Nephron (organoid): Measurements from ENCODE around the gene NAA60.

Experiments
- H3K27ac Mint-ChIP-seq, 3 experiments: 2 replicates each; pipeline ENCODE4 v1.8.0; 2020; ENCODE audit warnings: mixed read lengths in 3 of 3, mild to moderate bottlenecking in 2 of 3, moderate library complexity in 1 of 3
- H3K27me3 Mint-ChIP-seq: 2 replicates; pipeline ENCODE4 v1.8.0; 2021; ENCODE audit warnings: low read depth, mild to moderate bottlenecking, moderate library complexity, mixed read lengths
- H3K36me3 Mint-ChIP-seq: 2 replicates; pipeline ENCODE4 v1.8.0; 2020; ENCODE audit warnings: low read depth, mixed read lengths
- H3K4me1 Mint-ChIP-seq: 2 replicates; pipeline ENCODE4 v1.8.0; 2020; ENCODE audit warnings: mixed read lengths
- H3K4me3 Mint-ChIP-seq, 3 experiments: 2 replicates each; pipeline ENCODE4 v1.8.0; 2020; ENCODE audit warnings: mild to moderate bottlenecking in 3 of 3, mixed read lengths in 3 of 3, moderate library complexity in 2 of 3
- H3K9me3 Mint-ChIP-seq: 2 replicates; pipeline ENCODE4 v1.8.0; 2020; ENCODE audit warnings: mixed read lengths
- TF ChIP-seq, protein P1 (sequence below), 3 experiments: fragments of 200-600 bp; sonication (generic); IDR thresholded peaks; one replicate each; pipeline ENCODE4 v1.5.0; 2021; ENCODE audit warnings: antibody characterized with exemption in 3 of 3; ENCODE audit not compliant: unreplicated experiment in 3 of 3

NAA60 gene

DNA sequence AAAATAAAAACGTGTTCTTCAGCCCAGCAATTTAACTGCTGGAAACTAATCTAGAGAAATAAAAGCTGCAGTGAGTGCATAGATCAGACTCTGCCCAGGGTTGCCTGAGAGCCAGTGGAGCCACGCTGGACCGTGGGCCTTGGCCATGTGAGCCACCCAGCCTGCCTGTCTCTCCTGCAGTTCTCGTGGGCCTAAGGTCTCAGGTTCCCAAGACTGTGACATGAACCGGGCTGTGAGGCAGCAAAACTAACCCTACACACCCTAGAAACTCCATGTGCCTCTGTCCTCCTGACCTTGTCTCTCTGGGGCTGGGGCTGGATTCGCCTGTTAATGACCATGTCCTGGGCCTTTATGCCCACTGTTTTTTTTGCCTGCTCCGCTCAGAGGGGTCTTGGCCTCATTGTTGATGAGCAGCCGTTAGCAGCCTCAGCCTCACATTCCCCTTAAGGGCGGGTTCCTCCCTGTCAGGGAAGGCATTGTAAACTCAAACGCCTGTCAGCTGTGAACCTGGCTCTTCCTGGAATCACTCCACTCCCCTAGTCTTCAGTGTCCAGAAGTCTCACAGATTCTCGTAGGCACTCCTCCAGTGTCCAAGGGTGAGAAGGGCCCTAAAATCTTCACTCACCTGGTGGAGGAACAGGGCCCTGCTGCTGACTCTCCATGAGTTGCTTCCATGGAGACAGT is 34.9 kb downstream of the NAA60 start:
- H3K27me3 Mint-ChIP-seq: no peaks in the 10 kb centered on the region
- no peaks in the 10 kb centered on the region for H3K4me1 Mint-ChIP-seq
- H3K4me3 Mint-ChIP-seq: no peak overlapping the region
- H3K9me3 Mint-ChIP-seq: no peaks in the 10 kb centered on the region
- peaks cover 43% of the 10 kb centered on the region for H3K36me3 Mint-ChIP-seq
- TF ChIP-seq, protein P1, sequence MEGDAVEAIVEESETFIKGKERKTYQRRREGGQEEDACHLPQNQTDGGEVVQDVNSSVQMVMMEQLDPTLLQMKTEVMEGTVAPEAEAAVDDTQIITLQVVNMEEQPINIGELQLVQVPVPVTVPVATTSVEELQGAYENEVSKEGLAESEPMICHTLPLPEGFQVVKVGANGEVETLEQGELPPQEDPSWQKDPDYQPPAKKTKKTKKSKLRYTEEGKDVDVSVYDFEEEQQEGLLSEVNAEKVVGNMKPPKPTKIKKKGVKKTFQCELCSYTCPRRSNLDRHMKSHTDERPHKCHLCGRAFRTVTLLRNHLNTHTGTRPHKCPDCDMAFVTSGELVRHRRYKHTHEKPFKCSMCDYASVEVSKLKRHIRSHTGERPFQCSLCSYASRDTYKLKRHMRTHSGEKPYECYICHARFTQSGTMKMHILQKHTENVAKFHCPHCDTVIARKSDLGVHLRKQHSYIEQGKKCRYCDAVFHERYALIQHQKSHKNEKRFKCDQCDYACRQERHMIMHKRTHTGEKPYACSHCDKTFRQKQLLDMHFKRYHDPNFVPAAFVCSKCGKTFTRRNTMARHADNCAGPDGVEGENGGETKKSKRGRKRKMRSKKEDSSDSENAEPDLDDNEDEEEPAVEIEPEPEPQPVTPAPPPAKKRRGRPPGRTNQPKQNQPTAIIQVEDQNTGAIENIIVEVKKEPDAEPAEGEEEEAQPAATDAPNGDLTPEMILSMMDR (IDR thresholded peaks at IDR 0.05; ENCODE audit: unreplicated experiment in 3 of 3): no peak
- peak overlapping the region in 2 of 3 experiments; percentile 70 to 76 for H3K27ac Mint-ChIP-seq

DNA sequence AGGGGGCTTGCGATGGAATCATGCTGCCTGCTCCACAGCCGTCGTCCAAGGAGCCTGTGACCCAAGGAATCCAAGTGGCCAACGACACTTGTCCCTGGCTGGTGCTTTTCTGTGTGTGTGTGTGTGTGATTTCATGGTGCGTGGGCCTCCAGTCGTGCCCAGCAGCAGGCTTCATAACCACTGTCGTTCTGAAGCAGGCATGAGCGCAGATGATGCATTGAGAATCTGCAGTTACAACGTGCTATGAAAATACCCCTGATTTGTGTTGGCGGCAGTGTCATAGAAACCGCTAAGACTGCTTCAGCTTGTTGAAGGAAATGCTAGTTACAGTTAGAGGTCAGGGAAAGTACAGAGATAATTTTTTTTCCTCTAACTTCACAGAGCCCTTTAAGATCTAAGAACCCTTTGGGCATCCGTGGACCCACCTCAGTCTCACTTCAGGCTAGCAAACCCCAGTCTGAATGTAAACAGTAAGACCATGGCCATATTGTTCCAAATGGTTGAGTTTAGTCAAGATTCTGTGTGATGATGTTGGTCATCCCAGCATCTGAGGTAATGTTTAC is 36.3 kb downstream of the NAA60 start:
- H3K4me1 Mint-ChIP-seq: no peaks in the 10 kb centered on the region
- H3K27ac Mint-ChIP-seq: no peak overlapping the region
- H3K9me3 Mint-ChIP-seq: no peaks in the 10 kb centered on the region
- peaks cover 51% of the 10 kb centered on the region for H3K36me3 Mint-ChIP-seq
- no peaks in the 10 kb centered on the region for H3K27me3 Mint-ChIP-seq
- no peak overlapping the region for H3K4me3 Mint-ChIP-seq
- TF ChIP-seq, protein P1 (IDR thresholded peaks at IDR 0.05; ENCODE audit: unreplicated experiment in 3 of 3): no peak

DNA sequence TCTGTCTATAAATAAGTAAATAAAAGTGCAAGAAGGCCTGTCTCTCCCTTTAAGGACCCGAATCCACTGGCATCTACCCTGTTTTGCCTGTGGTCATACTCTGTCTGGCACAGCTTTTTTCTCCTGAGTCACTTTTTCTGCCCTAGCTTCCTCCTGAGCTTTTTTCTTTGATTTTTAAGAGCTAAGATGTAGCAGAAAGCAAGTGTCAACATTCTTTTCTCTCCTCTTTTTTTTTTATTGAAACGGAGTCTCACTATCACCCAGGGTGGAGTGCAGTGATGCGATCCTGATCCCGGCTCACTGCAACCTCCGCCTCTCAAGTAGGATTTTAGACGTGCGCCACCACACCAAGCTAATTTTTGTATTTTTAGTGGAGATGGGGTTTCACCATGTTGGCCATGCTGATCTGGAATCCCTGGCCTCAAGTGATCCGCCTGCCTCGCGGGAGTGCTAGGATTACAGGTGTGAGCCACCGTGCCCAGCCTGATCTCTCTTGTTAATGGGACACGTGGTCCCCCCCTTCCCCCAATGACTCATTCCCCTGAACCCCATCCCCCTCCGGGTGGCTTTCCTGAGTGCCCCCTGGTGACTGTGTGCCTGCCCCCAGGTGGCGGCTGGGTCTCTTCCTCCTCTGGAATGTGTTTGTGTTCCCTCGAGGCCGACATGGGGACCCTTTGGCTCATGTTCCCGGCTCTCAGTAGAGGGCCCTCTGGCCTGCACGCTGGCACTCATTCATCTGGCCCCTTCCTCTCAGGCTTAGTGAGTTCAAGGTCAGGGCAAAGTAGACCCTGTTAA is 37.6 kb downstream of the NAA60 start:
- Mint-ChIP-seq H3K27me3 (no peaks in the 10 kb centered on the region), H3K4me3 (no peak overlapping the region), H3K4me1 (no peaks in the 10 kb centered on the region), H3K9me3 (no peaks in the 10 kb centered on the region), H3K36me3 (peaks cover 51% of the 10 kb centered on the region), H3K27ac (no peak overlapping the region)
- TF ChIP-seq, protein P1 (IDR thresholded peaks at IDR 0.05; ENCODE audit: unreplicated experiment in 3 of 3): no peak

DNA sequence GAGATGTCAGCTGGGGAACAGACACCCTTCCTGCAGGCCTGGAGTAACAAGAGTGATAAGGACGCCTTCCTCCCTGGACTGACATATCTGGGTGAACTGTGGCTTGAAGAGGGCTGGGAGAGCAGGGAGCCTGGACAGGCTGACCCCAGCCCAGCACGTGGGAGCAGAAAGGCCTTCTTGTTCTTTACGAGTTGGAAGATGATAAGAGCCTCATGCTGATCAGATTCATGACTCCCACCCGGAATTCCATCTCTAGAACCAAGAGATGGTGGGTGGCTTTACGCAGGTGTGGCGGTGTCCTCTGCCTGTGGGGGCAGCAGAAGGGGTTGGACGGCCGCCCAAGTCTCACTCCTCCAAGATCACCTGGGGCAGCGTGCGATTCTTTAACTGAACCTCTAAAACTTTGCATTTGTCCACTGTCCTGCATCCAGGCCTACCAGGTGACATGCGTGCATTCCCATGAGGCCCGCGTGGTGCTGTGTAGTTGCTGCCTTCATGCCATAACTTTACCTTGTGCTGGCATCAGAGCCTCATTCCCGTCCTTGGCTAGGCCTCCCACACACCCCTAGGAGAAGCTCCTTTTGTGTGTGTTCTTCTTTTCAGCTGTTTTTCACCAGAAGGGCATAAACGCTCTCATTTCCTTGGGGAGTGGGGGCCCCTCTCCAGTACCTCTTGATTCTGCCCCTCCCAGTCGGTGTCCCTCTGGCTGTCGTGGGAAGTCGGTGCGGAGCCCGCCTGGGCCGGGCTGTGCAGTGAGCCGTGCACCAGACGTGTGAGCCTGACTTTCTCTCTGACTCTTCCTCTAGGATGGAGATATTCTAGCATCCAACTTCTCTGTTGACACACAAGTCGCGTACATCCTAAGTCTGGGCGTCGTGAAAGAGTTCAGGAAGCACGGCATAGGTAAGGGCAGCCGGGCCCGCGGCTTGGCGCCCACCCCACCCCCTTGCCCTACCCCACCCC is 38.5 kb downstream of the NAA60 start:
- Mint-ChIP-seq H3K9me3 (no peaks in the 10 kb centered on the region), H3K27me3 (no peaks in the 10 kb centered on the region), H3K36me3 (peaks cover 54% of the 10 kb centered on the region), H3K27ac (peak overlapping the region in 1 of 3 experiments; percentile 46), H3K4me3 (no peak overlapping the region), H3K4me1 (no peaks in the 10 kb centered on the region)
- TF ChIP-seq, protein P1 (IDR thresholded peaks at IDR 0.05; ENCODE audit: unreplicated experiment in 3 of 3): no peak

DNA sequence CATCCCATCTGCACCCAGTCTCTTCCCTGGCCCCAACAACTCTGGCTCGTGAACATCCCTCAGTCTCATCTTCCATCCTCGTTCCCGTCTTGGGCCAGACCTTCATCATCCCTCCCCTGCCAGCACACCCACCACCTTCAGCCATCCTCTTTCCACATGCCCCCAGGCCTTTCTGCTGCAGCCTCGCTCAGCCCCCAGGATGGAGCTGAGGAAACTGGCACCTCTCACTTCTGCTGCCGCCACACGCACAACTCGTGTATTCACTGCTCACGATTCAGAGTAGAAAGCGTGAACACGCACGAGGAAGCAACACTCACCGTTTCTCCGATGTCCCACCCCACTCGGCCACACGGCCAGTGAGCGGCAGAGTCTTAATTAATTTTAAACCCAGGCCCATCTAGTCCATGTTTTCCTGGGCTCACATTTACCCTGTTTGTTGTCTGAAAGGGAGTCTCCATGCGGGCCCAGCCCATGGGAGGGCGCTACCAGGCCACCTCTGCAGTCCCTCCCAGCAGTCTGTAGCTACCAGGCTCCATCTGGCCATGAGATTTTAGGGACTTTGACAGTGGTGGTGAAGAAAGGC is 39.3 kb downstream of the NAA60 start:
- Mint-ChIP-seq H3K27ac (no peak overlapping the region), H3K27me3 (no peaks in the 10 kb centered on the region), H3K4me1 (no peaks in the 10 kb centered on the region), H3K9me3 (no peaks in the 10 kb centered on the region), H3K4me3 (no peak overlapping the region), H3K36me3 (peaks cover 52% of the 10 kb centered on the region)
- TF ChIP-seq, protein P1 (IDR thresholded peaks at IDR 0.05; ENCODE audit: unreplicated experiment in 3 of 3): no peak
